Endometrial microvascular endothelial cells (primary cell): ENCODE results near the gene BMPER. TPM values are rescaled to one million over a fixed set of nuclear protein-coding genes. Genes with fewer than 3 reads are reported as not detected.

Experiments
- in situ Hi-C: cut with HindIII; loops from 2 replicates; pipeline ENCODE4 v1.10.0; 2017; ENCODE audit warnings: low sequenced_read_pairs, low pct_unique_long_range_greater_than_20kb; ENCODE audit errors: inconsistent ontology term
- total RNA-seq: library from RNA; depleted of rRNA; stranded (reverse); fragments of >200 nt; gene quantifications from one replicate; pipeline ENCODE4 v1.2.3, GENCODE V29; 2015; ENCODE audit errors: inconsistent ontology term

BMPER gene
- total RNA-seq, 1 donor from 2014 or later, result not detected

DNA sequence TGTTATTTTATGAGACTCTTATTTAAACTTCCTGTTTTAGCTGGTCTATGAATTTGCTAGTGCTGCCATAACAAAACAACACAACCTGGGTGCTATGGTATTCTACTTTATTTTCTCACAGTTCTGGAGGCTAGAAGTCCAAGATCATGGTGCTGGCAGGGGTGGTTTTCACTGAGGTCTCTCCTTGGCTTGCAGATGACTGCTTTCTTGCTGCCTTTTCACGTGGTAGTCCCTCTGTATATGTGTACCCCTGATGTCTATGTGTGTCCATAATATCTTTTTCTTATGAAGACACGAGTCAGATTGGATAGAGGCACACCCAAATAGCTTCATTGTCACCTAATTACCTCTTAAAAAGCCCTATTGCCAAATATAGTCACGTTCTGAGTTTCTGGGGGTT is 270.5 kb downstream of the BMPER start:
- in situ Hi-C loops, result no loop called here

GRCh38 chr7:34177476-34177875 is 272.1 kb downstream of the BMPER start:
- in situ Hi-C loops, result no loop called here

DNA sequence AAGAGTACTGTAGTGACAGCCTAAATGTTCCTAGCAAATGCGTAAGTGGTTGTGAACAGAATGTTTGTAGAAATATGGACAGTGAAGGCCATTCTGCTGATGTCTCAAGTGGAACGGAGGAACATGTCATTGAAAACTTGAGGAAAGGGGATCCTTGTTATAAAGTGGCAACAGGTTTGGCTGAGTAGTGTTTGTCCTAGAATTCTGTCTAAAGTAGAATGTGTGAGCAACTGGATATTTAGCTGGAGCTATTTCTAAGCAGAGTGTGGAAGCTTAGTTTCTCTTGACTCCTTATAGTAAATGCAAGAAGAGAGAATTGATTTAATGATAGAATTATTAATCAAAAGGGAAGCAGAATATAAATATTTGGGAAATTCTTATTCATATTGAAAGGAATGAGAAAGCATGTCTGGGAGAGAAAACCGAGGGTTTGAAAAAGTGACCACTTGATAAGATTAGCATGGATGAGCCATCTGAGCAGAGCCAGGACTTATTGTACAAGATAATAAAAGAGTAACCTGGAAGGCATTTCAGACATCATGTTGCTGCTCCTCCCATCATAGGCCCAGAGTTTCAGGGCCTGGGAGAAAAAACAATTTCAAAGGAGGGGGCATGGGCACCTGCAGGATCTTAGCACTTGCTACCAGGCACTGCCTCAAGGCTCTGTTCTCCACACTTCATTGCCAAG is 276.1 kb downstream of the BMPER start:
- in situ Hi-C loops, result no loop called here

DNA sequence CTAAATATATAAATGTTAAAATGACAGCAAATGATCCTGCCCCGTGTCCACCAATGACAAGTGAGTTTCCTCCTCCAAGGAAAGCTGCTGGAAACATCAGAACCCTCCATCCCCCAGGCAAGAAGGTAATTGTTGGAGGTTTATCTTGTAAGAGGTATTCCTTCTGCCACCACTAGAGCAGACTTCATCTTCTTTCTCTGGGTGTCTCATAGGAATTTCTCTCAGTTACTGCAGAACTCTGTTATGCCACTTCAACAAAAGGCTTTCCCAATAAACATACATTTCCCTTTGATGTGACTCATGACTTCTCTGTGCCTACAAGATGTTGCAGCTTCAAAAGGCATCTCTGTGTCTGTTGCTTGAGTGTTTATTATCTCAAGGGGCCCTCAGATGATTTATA is 279.1 kb downstream of the BMPER start:
- in situ Hi-C loops, result no loop called here

DNA sequence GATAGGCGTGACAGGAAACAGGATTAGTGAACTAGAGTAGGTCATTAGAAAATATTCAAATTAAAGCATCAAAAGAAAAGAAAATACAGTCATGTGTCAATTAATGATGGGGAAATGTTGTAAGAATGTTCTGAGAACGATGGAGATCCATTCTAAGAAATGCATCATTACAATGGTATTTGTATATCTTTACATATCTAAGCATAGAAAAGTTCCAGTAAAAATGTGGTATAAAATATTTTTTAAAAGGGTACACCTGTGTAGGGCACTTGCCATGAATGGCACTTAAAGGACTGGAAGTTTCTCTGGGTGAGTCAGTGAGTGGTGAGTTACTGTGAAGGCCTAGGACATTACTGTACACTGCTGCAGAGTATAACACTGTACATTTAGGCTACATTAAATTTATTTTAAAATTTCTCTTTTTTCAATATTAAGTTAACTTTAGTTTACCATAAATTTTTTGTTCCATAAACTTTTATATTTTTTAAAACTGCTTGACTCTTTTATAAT is 282.5 kb downstream of the BMPER start:
- in situ Hi-C loops, result no loop called here

DNA sequence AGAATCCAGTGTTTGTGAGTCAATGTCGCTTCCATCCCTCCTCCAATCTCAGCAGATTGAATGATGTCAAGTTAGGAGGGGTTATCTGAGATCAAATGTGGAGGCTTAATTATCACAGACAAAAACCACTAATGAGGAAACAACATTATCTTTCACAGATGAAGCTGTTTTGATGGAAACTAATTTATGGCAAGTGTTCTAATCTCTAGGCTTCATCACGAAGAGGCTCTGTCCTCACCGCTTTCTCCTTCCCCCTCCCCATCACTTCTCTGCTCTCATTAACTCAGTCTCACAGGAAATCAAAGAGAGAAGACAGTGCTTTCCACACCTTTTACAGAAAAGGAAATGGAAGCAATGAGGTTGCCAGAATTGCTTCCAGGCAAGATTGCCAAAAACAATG is 283.7 kb downstream of the BMPER start:
- in situ Hi-C loops, result no loop called here

GRCh38 chr7:34190299-34190698 is 285.0 kb downstream of the BMPER start:
- in situ Hi-C loops, result no loop called here

- in situ Hi-C loops, result no loop called here
These were observed 285.8 kb downstream of the BMPER start for GRCh38 chr7:34191162-34191561.

- in situ Hi-C loops, result no loop called here
These were observed 286.6 kb downstream of the BMPER start for GRCh38 chr7:34191771-34192479.

DNA sequence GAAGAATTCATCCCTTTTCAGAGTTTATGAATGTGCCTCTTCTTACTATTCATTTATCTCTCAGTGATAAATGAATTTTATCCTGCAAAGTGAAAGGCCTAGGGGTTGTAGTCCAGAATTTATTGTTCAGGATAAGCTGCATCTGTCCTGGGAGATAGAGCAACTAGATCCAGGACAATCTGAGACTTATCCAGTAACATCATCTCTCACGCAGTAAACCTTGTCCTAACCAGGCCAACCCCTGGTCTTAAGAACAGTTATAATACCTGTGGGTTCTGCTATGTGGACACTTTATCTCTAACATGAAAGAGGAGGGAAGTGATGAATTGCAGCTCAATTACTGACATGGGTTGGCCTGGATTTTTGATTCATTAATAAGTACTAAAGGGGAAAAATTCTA is 287.6 kb downstream of the BMPER start:
- in situ Hi-C loops, result no loop called here

DNA sequence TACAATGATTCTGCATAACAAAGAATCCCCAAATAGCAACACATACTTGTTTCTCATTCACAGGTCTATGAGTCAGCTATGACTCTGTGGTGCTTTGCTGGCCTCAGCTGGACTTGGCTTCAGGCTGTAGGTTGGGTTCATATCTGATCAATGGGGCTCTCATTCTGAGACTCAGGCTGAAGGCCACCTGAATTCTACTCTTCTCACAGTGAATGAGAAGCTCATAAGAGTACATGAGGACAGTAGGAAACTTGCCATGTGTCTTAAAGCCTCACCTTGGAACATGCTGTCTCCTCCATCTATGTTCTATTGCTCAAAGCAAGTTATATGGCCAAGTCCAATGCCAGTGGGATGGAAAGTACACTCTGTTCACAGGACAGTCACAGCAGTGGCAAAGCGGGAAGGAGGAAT is 292.9 kb downstream of the BMPER start:
- in situ Hi-C loops, result no loop called here
